Activated CD4-positive, alpha-beta T cell treated with anti-CD3 and anti-CD28 coated beads for 1 hour (primary cell): ENCODE measurements around the gene JMJD7.

Source experiments
- DNase-seq: peaks from one replicate; pipeline ENCODE4 v3.0.0-alpha.2; 2020

Gene JMJD7

GRCh38 chr15:41849204-41849603 lies 21.3 kb downstream of the JMJD7 start:
- no peak for DNase-seq

- no peak for DNase-seq
Observed at GRCh38 chr15:41849861-41850260, 22.0 kb downstream of the JMJD7 start.

- no peak for DNase-seq
Observed at GRCh38 chr15:41850482-41851166, 22.7 kb downstream of the JMJD7 start.

GRCh38 chr15:41851167-41851523 lies 23.3 kb downstream of the JMJD7 start:
- DNase-seq = no peak

GRCh38 chr15:41851755-41852370 lies 24.0 kb downstream of the JMJD7 start:
- no peak for DNase-seq

- no peak for DNase-seq
Observed at GRCh38 chr15:41852736-41853590, 25.1 kb downstream of the JMJD7 start.

- DNase-seq = no peak
Observed at GRCh38 chr15:41853831-41854230, 25.9 kb downstream of the JMJD7 start.

- no peak for DNase-seq
Observed at GRCh38 chr15:41854443-41854842, 26.6 kb downstream of the JMJD7 start.

- no peak for DNase-seq
Observed at GRCh38 chr15:41855261-41855961, 27.5 kb downstream of the JMJD7 start.

GRCh38 chr15:41856262-41856661 lies 28.4 kb downstream of the JMJD7 start:
- DNase-seq = no peak

GRCh38 chr15:41856716-41857115 lies 28.8 kb downstream of the JMJD7 start:
- DNase-seq = no peak

- no peak for DNase-seq
Observed at GRCh38 chr15:41857316-41857715, 29.4 kb downstream of the JMJD7 start.

GRCh38 chr15:41858756-41859155 lies 30.9 kb downstream of the JMJD7 start:
- DNase-seq = no peak

- DNase-seq = no peak
Observed at GRCh38 chr15:41860049-41860828, 32.3 kb downstream of the JMJD7 start.

- DNase-seq = no peak
Observed at GRCh38 chr15:41861736-41862356, 34.0 kb downstream of the JMJD7 start.

GRCh38 chr15:41862515-41863116 lies 34.7 kb downstream of the JMJD7 start:
- no peak for DNase-seq

GRCh38 chr15:41865490-41866055 lies 37.7 kb downstream of the JMJD7 start:
- no peak for DNase-seq

- DNase-seq = no peak
Observed at GRCh38 chr15:41866263-41866703, 38.4 kb downstream of the JMJD7 start.

GRCh38 chr15:41866872-41867579 lies 39.1 kb downstream of the JMJD7 start:
- no peak for DNase-seq

- no peak for DNase-seq
Observed at GRCh38 chr15:41868321-41868720, 40.4 kb downstream of the JMJD7 start.
